ENCODE results near the gene FKBP15.

The FKBP15 gene

DNA sequence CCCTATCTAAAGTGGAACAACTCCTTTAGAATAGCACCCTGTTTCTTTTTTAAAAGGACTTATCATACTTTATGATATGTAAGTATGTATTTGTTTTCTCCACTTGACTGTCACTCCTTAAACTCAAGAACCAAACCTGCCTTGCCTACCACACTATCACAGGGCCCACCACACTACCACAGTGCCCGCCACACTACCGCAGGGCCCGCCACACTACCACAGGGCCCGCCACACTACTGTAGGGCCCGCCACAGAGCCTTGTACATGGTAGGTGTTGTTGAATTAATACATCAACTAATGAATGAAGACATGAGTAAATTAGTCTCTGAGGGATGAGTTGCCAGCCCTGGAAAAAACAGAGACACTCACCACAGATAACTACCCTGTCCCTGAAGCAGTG lies 52.3 kb downstream of the FKBP15 start:
- no peak overlapping the region for H3K9ac ChIP-seq (ENCODE audit: low read depth in 1 of 2, low read length in 2 of 2)
- peaks cover 66 to 89% of the 10 kb centered on the region in 2 donors for H3K36me3 ChIP-seq (ENCODE audit: control insufficient read depth in 1 of 2, insufficient read depth in 2 of 2, low read length in 2 of 2)
- no peak overlapping the region for H3K27ac ChIP-seq (ENCODE audit: low read depth, low read length)
- no peaks in the 10 kb centered on the region for H3K9me3 ChIP-seq (ENCODE audit: control insufficient read depth in 1 of 2, low read length in 2 of 2)
- H3K4me3 ChIP-seq (ENCODE audit: low read depth in 1 of 2, low read length in 2 of 2), result no peak overlapping the region
- no peaks in the 10 kb centered on the region for H3K4me1 ChIP-seq (ENCODE audit: control insufficient read depth in 1 of 2, insufficient read depth in 2 of 2, low read length in 2 of 2)
- H3K27me3 ChIP-seq (ENCODE audit: control insufficient read depth in 1 of 2, insufficient read depth in 2 of 2, low read length in 2 of 2), result no peaks in the 10 kb centered on the region

DNA sequence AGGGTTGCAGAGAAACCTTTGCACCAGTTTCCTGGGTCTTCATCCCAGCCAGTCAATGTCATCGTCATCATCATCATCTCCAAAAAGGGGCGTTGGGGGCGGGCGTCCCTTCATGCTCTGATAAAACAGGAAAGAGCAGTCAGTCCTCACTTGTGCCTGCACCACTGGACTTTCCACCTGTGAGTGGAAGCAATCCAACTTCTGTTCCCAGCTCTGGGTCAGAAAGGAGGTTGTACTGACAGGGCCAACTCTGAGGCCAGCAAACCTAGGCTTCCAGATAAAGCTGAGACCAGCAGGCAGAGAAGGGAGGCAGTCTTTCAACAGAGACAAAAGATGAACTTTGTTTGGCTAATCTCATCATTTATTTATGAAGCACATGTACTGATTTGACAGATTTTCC lies 55.0 kb downstream of the FKBP15 start:
- H3K27ac ChIP-seq (ENCODE audit: low read depth, low read length), result no peak overlapping the region
- H3K36me3 ChIP-seq (ENCODE audit: control insufficient read depth in 1 of 2, insufficient read depth in 2 of 2, low read length in 2 of 2), result peaks cover 68 to 96% of the 10 kb centered on the region in 2 donors
- H3K4me1 ChIP-seq (ENCODE audit: control insufficient read depth in 1 of 2, insufficient read depth in 2 of 2, low read length in 2 of 2), result no peaks in the 10 kb centered on the region
- no peaks in the 10 kb centered on the region for H3K27me3 ChIP-seq (ENCODE audit: control insufficient read depth in 1 of 2, insufficient read depth in 2 of 2, low read length in 2 of 2)
- H3K9ac ChIP-seq (ENCODE audit: low read depth in 1 of 2, low read length in 2 of 2), result no peak overlapping the region
- H3K4me3 ChIP-seq (ENCODE audit: low read depth in 1 of 2, low read length in 2 of 2), result no peak overlapping the region
- no peaks in the 10 kb centered on the region for H3K9me3 ChIP-seq (ENCODE audit: control insufficient read depth in 1 of 2, low read length in 2 of 2)

DNA sequence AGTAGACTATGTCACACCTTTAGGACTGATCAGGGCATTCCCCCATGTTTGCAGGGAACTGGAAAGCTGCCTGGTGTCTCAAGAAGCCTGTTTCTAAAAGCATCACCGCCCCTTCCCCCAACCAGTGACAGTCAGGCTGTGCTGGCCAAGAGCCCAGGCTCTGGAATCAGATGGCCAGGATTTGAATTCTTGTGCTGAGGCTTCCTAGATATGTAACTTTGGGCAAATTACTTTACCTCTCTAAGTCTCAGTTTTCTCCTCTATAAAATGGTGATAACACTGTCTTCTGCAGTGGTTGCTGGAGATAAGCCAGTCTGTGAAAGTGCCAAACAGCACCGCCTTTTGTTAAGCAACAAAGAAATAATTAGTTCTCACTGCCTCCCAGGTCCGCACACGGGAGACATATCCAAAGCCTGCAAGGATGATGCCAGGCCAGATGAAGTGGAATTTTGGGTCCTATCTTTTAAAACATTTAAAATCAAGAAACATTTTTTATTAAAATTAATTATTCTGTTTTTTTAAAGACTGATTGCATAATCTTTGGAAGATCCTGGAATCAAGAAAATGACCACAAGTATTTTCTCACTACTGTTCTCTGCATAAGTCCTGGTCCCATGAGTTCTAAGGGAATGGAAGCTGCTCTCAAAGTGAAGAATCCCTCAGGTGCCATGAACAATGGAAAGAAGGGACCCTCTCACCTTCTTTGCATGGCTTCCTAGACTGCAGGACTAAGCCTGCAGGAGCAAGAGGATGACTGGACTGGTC lies 56.4 kb downstream of the FKBP15 start:
- peaks cover 61 to 89% of the 10 kb centered on the region in 2 donors for H3K36me3 ChIP-seq (ENCODE audit: control insufficient read depth in 1 of 2, insufficient read depth in 2 of 2, low read length in 2 of 2)

DNA sequence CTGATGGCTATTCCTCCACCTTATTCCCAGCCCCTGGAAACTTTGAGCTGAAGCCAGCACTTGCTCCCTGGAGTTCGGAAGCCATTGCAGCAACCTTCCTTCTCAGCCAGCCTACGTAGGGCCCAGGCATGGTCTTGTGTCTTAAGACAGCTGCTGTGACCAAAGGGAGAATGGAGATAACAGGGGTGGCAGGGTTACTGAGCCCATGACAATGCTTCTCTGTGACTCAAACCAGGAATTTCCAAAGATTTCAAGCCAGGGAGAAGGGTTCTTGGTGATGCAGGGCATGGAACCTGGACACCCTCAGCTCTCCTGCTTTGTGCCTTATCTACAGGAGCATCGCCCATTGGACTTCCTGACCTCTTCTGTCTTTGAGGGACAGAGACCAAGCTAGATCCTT lies 58.1 kb downstream of the FKBP15 start:
- H3K9me3 ChIP-seq (ENCODE audit: control insufficient read depth in 1 of 2, low read length in 2 of 2), result no peaks in the 10 kb centered on the region
- no peak overlapping the region for H3K4me3 ChIP-seq (ENCODE audit: low read depth in 1 of 2, low read length in 2 of 2)
- H3K4me1 ChIP-seq (ENCODE audit: control insufficient read depth in 1 of 2, insufficient read depth in 2 of 2, low read length in 2 of 2), result no peaks in the 10 kb centered on the region
- H3K27me3 ChIP-seq (ENCODE audit: control insufficient read depth in 1 of 2, insufficient read depth in 2 of 2, low read length in 2 of 2), result no peaks in the 10 kb centered on the region
- peaks cover 53 to 84% of the 10 kb centered on the region in 2 donors for H3K36me3 ChIP-seq (ENCODE audit: control insufficient read depth in 1 of 2, insufficient read depth in 2 of 2, low read length in 2 of 2)
- H3K27ac ChIP-seq (ENCODE audit: low read depth, low read length), result no peak overlapping the region
- no peak overlapping the region for H3K9ac ChIP-seq (ENCODE audit: low read depth in 1 of 2, low read length in 2 of 2)

More for the DNA sequence above, 56.4 kb downstream of the FKBP15 start:
- Histone ChIP-seq H3K9me3 (ENCODE audit: control insufficient read depth in 1 of 2, low read length in 2 of 2) (no peaks in the 10 kb centered on the region), H3K27me3 (ENCODE audit: control insufficient read depth in 1 of 2, insufficient read depth in 2 of 2, low read length in 2 of 2) (no peaks in the 10 kb centered on the region), H3K9ac (ENCODE audit: low read depth in 1 of 2, low read length in 2 of 2) (no peak overlapping the region), H3K4me3 (ENCODE audit: low read depth in 1 of 2, low read length in 2 of 2) (no peak overlapping the region), H3K4me1 (ENCODE audit: control insufficient read depth in 1 of 2, insufficient read depth in 2 of 2, low read length in 2 of 2) (no peaks in the 10 kb centered on the region), H3K27ac (ENCODE audit: low read depth, low read length) (no peak overlapping the region)

DNA sequence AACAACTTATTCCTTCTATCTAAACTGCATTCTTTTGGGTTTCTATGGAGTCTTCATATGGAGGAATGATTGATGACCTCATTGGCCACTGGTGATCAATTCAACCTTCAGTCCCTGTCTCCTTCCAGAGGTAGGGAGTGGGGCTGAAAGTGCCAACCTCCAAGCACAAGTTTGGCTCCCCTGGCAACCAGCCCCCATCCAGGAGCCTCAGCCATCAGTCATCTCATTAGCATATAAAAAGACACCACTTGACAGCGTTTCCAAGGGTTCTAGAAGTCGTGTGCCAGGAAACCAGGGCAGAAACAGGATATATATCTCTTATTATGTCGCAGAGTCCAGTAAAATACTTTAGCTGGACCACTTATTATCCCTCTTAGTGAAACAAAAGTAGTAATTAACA lies 60.5 kb downstream of the FKBP15 start:
- H3K9me3 ChIP-seq (ENCODE audit: control insufficient read depth in 1 of 2, low read length in 2 of 2), result no peaks in the 10 kb centered on the region
- peaks cover 0 to 4% of the 10 kb centered on the region in 2 donors for H3K4me1 ChIP-seq (ENCODE audit: control insufficient read depth in 1 of 2, insufficient read depth in 2 of 2, low read length in 2 of 2)
- H3K27ac ChIP-seq (ENCODE audit: low read depth, low read length), result no peak overlapping the region
- no peak overlapping the region for H3K9ac ChIP-seq (ENCODE audit: low read depth in 1 of 2, low read length in 2 of 2)
- H3K36me3 ChIP-seq (ENCODE audit: control insufficient read depth in 1 of 2, insufficient read depth in 2 of 2, low read length in 2 of 2), result peaks cover 42 to 63% of the 10 kb centered on the region in 2 donors
- no peaks in the 10 kb centered on the region for H3K27me3 ChIP-seq (ENCODE audit: control insufficient read depth in 1 of 2, insufficient read depth in 2 of 2, low read length in 2 of 2)
- no peak overlapping the region for H3K4me3 ChIP-seq (ENCODE audit: low read depth in 1 of 2, low read length in 2 of 2)

DNA sequence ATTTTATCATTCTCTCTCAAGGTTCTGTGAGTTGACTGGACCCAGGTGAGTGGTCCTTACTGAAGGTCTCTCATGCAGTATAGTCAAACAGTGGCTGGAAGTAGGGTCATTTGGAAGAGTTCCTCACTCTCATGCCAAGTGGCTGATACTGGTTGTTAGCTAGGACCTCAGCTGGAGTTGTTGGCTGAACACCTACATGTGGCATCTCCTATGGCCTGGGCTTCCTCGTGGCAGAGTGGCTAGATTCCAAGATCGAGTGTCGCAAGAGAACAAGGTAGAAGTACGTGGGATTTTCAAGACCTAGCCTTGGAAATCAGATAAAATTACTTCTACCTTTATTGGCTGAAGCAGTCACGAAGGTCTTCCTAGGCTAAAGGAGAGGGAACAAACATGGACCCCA lies 62.6 kb downstream of the FKBP15 start:
- H3K27ac ChIP-seq (ENCODE audit: low read depth, low read length), result no peak overlapping the region
- H3K4me1 ChIP-seq (ENCODE audit: control insufficient read depth in 1 of 2, insufficient read depth in 2 of 2, low read length in 2 of 2), result peaks cover 0 to 8% of the 10 kb centered on the region in 2 donors
- H3K4me3 ChIP-seq (ENCODE audit: low read depth in 1 of 2, low read length in 2 of 2), result no peak overlapping the region
- no peaks in the 10 kb centered on the region for H3K9me3 ChIP-seq (ENCODE audit: control insufficient read depth in 1 of 2, low read length in 2 of 2)
- no peak overlapping the region for H3K9ac ChIP-seq (ENCODE audit: low read depth in 1 of 2, low read length in 2 of 2)
- no peaks in the 10 kb centered on the region for H3K27me3 ChIP-seq (ENCODE audit: control insufficient read depth in 1 of 2, insufficient read depth in 2 of 2, low read length in 2 of 2)
- H3K36me3 ChIP-seq (ENCODE audit: control insufficient read depth in 1 of 2, insufficient read depth in 2 of 2, low read length in 2 of 2), result peaks cover 28 to 43% of the 10 kb centered on the region in 2 donors

DNA sequence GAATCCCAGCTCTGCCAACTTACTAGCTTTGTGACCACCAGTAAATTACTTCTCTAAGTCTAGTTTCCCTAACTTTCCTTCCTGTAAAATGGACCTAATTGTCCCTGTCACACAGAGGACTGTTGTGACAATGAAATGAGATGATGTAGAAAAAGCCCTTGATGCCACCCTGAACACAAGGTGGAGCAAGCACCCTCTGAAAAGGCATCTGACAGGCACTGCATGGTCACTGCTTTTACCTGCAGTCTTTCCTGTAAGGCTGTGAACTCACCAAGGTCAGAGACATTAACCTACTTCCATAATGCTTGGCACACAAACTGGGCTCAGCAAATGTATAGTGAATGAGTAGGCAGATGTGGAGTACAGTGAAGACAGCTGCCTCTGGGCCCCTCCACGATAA lies 64.2 kb downstream of the FKBP15 start:
- Histone ChIP-seq H3K9ac (ENCODE audit: low read depth in 1 of 2, low read length in 2 of 2) (no peak overlapping the region), H3K4me1 (ENCODE audit: control insufficient read depth in 1 of 2, insufficient read depth in 2 of 2, low read length in 2 of 2) (peaks cover 0 to 20% of the 10 kb centered on the region in 2 donors), H3K27me3 (ENCODE audit: control insufficient read depth in 1 of 2, insufficient read depth in 2 of 2, low read length in 2 of 2) (no peaks in the 10 kb centered on the region), H3K36me3 (ENCODE audit: control insufficient read depth in 1 of 2, insufficient read depth in 2 of 2, low read length in 2 of 2) (peaks cover 16 to 28% of the 10 kb centered on the region in 2 donors), H3K9me3 (ENCODE audit: control insufficient read depth in 1 of 2, low read length in 2 of 2) (no peaks in the 10 kb centered on the region), H3K27ac (ENCODE audit: low read depth, low read length) (no peak overlapping the region), H3K4me3 (ENCODE audit: low read depth in 1 of 2, low read length in 2 of 2) (no peak overlapping the region)

DNA sequence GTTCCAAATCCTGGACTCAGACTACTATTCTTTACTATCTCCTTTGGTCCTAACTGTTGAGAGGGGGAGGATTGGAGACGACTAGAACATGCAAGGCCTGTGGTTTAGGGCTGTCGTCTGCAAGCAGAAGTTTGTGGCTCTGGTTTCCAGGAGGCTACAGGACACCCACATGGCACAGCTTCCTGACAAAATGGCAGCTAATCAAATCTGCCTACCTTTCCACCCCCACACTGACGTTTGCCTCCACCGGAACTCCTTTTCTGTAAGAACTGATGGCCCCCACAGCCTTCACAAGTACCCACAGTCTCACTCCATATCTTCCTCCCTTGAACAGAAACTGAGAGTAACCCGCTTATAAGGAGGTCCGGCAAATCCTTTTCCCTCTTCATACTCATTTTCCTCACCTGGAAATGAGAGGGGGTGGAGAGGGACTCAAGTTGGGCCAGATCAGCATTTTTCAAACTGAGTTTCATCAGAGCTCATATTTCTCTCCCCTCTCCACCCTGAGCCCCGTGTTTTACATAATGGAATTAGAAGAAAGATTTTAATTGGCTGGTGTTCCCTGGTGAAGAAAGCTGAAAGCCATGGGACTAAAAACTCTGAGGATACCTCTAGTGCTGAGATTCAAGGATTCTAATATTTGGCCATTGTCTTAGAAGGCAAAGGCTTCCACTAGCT lies 65.0 kb downstream of the FKBP15 start:
- Histone ChIP-seq H3K9me3 (ENCODE audit: control insufficient read depth in 1 of 2, low read length in 2 of 2) (no peaks in the 10 kb centered on the region), H3K27me3 (ENCODE audit: control insufficient read depth in 1 of 2, insufficient read depth in 2 of 2, low read length in 2 of 2) (no peaks in the 10 kb centered on the region), H3K9ac (ENCODE audit: low read depth in 1 of 2, low read length in 2 of 2) (no peak overlapping the region), H3K4me1 (ENCODE audit: control insufficient read depth in 1 of 2, insufficient read depth in 2 of 2, low read length in 2 of 2) (peaks cover 0 to 25% of the 10 kb centered on the region in 2 donors), H3K36me3 (ENCODE audit: control insufficient read depth in 1 of 2, insufficient read depth in 2 of 2, low read length in 2 of 2) (peaks cover 9 to 19% of the 10 kb centered on the region in 2 donors), H3K4me3 (ENCODE audit: low read depth in 1 of 2, low read length in 2 of 2) (no peak overlapping the region), H3K27ac (ENCODE audit: low read depth, low read length) (no peak overlapping the region)

DNA sequence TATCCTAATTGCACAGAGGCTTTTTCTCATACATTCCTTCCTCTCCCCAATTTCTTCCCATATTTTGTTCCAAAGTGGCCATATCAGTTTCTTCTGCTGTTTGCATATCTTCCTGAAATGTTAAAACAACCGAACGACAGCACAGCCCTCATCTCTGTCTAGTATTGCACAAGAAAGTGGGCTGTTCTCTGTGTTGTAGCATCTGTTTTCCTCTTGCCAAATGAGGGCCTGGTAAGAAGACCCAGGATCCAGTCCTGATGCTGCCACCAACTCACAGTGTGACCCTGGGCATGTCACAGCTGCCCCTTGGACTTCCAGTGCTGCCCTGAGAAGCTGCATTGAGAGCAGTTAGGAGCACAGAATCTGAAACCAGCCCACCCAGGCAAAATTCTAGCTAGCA lies 66.1 kb downstream of the FKBP15 start:
- peaks cover 8 to 15% of the 10 kb centered on the region in 2 donors for H3K36me3 ChIP-seq (ENCODE audit: control insufficient read depth in 1 of 2, insufficient read depth in 2 of 2, low read length in 2 of 2)
- H3K9ac ChIP-seq (ENCODE audit: low read depth in 1 of 2, low read length in 2 of 2), result no peak overlapping the region
- H3K9me3 ChIP-seq (ENCODE audit: control insufficient read depth in 1 of 2, low read length in 2 of 2), result no peaks in the 10 kb centered on the region
- H3K4me1 ChIP-seq (ENCODE audit: control insufficient read depth in 1 of 2, insufficient read depth in 2 of 2, low read length in 2 of 2), result peaks cover 0 to 25% of the 10 kb centered on the region in 2 donors
- no peak overlapping the region for H3K4me3 ChIP-seq (ENCODE audit: low read depth in 1 of 2, low read length in 2 of 2)
- H3K27me3 ChIP-seq (ENCODE audit: control insufficient read depth in 1 of 2, insufficient read depth in 2 of 2, low read length in 2 of 2), result no peaks in the 10 kb centered on the region
- no peak overlapping the region for H3K27ac ChIP-seq (ENCODE audit: low read depth, low read length)

DNA sequence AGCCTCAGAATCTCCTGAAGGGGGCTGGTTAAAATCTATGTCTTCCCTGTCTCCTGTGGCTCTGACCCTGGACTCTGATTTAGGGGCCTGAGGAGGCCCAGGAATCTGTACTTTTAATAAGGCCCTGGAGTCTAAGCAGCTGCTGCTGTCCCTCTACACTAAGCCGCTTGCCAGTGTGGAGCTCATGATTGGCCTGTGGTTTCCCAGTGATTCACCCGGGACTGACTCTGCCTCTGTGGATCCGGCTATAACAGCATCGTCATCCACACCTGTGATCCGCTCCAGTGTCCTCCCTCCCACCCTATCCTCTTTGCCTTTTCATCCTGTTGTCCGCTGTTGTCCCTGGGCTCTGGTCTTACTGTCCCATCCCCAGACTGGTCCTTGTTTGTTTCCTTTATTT lies 66.6 kb downstream of the FKBP15 start:
- Histone ChIP-seq H3K4me1 (ENCODE audit: control insufficient read depth in 1 of 2, insufficient read depth in 2 of 2, low read length in 2 of 2) (peaks cover 0 to 25% of the 10 kb centered on the region in 2 donors), H3K4me3 (ENCODE audit: low read depth in 1 of 2, low read length in 2 of 2) (no peak overlapping the region), H3K9ac (ENCODE audit: low read depth in 1 of 2, low read length in 2 of 2) (no peak overlapping the region), H3K9me3 (ENCODE audit: control insufficient read depth in 1 of 2, low read length in 2 of 2) (no peaks in the 10 kb centered on the region), H3K27ac (ENCODE audit: low read depth, low read length) (no peak overlapping the region), H3K36me3 (ENCODE audit: control insufficient read depth in 1 of 2, insufficient read depth in 2 of 2, low read length in 2 of 2) (peaks cover 8 to 12% of the 10 kb centered on the region in 2 donors), H3K27me3 (ENCODE audit: control insufficient read depth in 1 of 2, insufficient read depth in 2 of 2, low read length in 2 of 2) (no peaks in the 10 kb centered on the region)
